GM21390 (cell line): ENCODE measurements around the gene CENPT.
"Not testable (repeated sequence)": the region's sequence is repeated elsewhere in the genome, so short reads cannot be mapped to it uniquely, and the experiment has no call there.

Experiments used
- ATAC-seq: cut with Tn5 transposase; IDR thresholded peaks from one replicate; pipeline ENCODE4 v1.9.1; 2021; ENCODE audit not compliant: unreplicated experiment

The CENPT gene

DNA sequence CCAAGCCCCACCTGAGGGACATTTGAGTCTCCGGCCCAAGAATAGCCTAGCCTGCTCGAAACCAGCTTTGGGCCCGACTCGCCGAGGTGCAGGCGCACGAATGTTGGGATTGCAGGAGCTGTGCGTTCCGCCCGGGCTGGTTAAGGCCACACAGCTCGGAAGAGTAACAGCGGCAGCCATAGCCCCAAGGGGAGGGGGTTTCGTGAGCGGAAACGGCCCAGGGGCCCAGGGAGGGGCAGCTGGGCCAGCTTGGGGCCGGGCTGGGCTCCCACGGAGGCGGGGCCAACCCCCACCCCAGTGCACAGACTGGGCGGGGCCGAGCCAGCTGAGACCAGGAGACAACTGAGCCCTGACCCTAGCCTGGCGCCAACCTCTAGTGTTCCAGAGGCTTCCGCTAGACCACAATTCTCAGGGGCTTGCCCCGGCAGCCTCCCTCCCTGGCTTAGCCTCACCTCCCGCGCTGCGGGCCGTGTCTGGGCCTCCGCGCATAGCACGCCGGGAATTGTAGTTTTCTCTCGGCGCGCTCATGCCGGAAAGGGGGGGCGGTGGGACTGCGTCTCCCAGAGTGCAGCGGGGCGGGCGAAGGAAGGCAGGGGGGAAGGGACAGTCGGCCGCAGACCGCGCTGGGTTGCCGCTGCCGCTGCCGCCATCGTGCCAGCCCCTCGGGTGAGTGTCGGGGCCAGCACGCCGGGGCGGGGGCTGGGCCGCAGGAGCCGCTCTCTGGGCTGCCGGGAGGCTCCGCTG, 1.0 kb downstream of the CENPT start, which contains the start of gene NUTF2:
TSS of gene NUTF2 (plus strand) at position 614 of the 744 bp plus-strand sequence. CDS start 18,198 bp downstream, outside the sequence.
- peak; percentile 55 for ATAC-seq

DNA sequence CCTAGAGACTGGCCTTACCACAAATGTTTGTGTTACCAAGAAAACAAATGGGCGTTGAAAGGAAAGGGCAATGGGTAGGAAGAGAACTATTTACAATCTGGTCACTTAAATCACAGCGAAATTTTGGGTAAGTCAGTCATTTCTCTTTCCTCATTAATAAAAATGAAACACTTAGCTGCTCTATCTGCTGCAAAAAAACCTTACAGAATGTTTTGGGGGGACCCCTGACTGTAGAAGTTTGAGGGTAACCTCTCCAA, 1.5 kb downstream of the CENPT start:
- no peak for ATAC-seq

DNA sequence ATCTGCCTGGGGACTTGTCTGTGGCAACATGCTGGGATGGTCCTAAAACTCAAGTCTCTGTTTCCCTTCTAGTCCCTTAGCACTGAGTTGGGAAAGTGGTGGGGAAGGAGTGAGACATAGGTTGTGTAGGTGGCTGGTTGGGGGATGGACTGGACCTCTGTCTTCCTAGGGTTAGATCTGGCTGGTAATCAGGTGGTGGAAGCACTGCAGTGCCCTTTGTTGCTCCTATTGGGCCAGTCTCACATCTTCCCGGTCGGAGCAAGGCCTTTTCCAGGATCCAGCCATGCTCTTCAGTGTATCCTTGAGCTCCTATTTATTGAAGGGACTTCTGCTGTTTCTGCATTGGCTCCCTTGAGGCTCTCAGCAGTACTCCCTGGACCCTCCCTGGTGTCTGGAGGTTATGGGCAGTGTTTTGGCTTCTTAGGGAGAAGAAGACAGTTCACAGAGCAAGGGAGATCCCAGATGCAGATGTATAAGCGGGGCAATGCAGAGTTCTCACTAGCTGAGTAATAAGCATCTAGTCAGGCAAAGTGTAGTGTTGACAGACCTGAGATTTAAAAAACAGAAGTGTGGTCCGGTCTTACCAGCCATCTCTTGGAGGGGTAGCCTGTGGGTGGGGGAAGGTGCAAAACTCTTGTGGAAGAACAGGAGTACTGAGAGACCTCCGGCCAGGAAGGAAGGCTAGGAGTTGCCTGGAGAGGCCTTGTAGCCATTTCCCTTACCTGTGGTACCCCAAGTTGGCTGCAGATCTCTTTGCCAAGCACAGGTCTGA, 2.0 kb downstream of the CENPT start:
- ATAC-seq: no peak

DNA sequence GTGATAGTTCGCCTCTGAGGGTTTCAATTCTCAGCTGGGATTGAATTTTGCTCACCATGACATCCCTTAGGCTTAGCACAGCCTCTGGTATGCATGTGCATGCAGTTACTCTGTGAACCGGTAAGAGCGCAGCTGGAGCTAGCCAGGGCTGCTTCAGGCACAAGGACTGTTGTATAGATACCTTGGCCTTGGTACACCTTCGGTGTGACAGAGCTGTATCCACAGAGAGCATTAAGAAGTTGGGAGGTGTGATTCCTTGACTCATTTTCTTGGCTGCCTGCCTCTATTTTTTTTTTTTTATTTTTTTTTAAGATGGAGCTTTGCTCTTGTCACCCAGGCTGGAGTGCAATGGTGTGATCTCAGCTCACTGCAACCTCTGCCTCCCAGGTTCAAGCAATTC, 3.0 kb downstream of the CENPT start:
- no peak for ATAC-seq

DNA sequence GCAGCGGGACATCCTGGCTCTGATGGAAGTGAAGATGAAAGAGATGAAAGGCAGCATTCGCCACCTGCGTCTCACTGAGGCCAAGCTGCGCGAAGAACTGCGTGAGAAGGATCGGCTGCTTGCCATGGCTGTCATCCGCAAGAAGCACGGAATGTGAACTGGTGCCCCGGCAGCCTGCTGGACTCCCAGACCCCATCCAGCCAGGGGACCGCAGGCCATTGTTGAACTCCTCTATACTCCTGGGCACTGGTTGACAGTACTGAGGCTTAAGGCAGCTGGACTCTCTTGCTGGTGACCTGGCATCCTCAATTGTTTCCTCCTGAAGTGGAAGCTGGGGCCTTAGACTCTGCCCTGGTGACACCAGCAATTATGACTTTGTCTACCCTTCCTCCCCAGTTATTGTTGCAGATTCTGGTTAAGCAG, 4.1 kb downstream of the CENPT start:
- no peak for ATAC-seq

DNA sequence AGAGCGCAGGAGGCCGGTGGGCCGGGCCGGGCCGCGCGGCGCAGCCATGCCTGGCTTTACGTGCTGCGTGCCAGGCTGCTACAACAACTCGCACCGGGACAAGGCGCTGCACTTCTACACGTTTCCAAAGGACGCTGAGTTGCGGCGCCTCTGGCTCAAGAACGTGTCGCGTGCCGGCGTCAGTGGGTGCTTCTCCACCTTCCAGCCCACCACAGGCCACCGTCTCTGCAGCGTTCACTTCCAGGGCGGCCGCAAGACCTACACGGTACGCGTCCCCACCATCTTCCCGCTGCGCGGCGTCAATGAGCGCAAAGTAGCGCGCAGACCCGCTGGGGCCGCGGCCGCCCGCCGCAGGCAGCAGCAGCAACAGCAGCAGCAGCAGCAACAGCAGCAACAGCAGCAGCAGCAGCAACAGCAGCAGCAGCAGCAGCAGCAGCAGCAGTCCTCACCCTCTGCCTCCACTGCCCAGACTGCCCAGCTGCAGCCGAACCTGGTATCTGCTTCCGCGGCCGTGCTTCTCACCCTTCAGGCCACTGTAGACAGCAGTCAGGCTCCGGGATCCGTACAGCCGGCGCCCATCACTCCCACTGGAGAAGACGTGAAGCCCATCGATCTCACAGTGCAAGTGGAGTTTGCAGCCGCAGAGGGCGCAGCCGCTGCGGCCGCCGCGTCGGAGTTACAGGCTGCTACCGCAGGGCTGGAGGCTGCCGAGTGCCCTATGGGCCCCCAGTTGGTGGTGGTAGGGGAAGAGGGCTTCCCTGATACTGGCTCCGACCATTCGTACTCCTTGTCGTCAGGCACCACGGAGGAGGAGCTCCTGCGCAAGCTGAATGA, 4.8 kb downstream of the CENPT start:
- peak; percentile 10 for ATAC-seq

DNA sequence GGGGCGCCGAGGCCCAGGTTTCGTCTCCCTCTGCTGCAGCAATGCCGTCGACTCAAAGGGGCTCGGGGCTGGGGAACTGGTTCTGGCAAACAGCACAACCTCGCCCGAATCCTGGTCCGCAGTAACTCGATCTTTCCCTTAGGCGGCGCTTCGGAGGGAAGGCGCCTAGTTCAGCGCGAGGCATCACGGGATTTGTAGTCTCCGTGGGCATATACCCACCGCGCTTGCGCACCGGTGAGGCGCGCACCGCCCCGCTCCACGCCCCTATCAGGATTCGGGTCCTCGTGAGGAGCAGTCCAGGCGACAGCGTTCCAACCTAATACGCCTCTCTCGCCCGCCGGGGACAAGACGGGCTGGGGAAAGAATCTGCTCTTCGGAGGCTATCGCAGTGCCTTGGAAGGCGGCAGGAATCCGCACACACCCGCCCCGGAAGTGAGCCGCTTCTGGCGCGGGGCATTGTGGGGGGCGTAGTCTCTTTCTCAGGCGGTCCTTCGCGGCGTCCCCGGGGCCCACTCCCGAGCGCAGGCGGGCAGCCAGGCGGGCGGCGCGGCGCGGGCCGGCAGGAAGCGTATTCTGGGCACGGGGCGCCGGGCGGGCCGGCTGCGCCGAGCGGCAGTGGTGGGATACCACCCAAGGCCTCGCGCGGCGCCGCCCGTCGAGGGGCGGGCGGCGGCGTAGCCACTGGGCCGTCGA, 5.5 kb downstream of the CENPT start, which contains the start of gene THAP11:
TSS of gene THAP11 (plus strand) at position 505 of the 693 bp plus-strand sequence. CDS start 235 bp downstream, outside the sequence.
- ATAC-seq: peak; percentile 42

DNA sequence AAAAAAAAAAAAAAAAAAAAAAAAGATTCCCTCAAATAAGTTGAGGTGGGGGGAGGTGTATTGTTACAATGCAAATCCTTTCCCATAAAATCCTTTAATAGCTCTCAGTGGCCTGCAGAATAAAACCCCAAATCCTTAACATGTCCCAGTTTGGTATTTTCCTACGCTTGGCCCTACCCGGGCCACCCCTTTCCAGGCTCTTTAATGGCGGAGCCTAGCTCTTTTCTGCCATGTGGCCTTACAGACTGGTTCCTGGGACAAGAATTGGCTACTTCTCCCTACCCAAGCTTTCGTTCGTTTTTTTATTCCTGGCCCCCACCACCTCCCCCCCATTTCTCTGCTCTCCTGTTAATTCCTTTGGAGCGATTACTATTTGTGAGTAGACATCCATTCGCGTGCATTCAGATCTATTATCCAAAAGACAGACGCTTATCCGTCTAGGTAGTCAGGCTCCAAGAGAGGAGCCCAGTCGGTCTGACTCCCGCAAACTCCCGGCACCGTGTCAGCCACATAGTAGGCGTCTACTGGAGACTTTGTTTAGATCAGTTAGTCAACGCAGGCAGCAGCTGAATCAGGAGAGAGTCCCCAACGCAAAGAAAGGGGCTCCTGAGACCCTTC, 6.2 kb downstream of the CENPT start:
- no peak for ATAC-seq

DNA sequence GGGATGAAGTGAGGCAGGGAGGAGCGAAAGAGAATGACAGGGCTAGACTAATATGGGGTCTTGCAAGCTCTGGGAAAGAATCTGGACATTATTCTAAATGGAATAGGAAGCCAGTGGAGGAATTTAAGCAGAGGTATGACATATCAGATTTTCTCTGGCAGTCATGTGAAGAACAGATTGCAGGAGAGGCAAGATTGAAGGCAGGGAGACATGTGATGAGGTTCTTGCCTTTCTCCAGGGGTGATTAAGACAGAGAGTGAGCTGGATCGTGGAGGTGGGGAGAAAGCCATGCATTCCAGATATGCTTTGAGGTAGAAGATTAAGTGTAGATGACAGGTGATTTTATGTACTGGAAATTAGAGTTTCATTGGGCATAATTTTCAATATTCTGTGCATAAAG, 9.7 kb downstream of the CENPT start:
- ATAC-seq: no peak

DNA sequence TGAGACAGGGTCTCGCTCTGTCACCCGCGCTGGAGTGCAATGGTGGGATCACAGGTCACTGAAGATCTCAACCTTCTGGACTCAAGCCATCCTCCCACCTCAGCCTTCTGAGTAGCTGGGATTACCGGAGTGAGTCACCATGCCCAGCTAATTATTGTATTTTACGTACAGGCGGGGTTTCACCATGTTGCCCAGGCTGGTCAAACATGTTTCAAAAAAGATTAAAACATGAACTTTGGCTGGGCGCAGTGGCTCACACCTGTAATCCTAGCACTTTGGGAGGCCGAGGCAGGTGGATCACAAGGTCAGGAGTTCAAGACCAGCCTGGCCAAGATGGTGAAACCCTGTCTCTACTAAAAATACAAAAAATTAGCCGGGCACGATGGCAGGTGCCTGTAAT, 10.3 kb downstream of the CENPT start:
- not testable (repeated sequence) for ATAC-seq

DNA sequence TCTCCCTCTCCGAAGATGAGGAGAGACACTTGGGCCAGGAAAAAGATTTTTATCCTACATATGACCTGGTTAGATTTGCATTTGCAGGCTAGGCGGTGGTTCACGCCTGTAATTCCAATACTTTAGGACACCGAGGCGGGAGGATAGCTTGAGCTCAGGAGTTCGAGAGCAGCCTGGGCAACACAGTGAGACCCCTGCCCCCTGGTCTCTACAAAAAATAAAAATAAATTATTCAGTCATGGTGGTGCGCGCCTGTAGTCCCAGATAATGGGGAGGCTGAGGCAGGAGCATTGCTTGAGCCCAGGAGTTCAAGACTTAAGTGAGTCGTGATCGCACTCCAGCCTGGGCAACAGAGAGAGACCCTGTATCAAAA, 13.3 kb downstream of the CENPT start:
- ATAC-seq: no peak

DNA sequence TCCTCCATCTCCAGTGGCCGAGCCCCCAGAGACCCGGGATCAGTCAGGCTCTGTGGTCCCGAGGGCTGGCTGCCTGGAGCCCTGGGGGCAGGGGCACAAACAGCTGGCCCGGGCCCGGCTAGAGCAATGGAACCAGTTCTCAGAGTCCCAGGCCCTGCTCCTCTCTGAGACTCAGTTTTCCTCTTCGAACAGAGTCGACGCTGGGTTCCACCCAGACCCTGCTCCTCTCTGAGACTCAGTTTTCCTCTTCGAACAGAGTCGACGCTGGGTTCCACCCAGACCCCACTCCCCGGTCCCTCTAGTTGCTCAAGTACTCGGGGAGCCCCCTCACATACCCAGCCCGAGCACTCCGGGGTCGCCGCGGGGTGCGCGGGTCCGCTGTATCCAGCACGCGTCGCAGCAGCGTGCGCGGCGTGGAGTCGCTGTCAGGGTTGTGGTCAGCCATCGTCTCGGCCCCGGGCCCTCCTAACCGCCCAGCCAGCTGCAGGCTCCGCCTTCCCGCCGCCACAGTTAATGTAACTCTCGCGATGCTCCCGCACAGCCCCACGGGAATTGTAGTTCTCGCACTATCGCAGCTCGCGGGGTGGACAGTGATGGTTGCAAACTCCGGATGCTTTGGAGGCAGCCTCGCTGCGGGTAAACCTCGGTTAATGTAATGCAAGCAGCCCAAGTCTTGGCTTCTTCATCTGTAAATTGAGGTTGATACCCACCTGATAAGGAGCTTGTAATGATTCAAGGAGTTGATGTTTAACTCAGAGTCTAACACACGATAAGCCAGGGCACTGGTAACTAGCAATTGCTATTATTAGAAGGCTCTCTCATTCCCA, 13.9 kb downstream of the CENPT start:
- ATAC-seq: peak; percentile 98

DNA sequence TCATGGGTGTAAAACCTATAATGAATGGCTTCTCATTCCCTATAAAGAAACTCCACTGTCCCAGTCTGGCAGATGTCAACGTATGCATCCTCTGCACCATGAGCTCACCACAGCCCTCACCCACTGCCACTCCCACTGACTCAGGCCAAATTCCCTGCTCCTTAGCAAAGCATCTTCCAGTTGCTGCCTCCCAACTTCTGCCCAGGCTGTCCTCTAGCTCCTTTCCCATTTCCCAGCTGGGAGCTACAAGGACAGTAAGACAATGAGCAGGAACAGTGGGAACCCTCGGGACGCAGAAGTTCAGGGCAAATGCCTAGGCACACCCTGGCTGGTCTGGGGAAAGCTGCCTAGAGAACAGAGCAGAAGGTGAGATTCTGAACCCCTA, 14.5 kb downstream of the CENPT start:
- ATAC-seq: no peak

DNA sequence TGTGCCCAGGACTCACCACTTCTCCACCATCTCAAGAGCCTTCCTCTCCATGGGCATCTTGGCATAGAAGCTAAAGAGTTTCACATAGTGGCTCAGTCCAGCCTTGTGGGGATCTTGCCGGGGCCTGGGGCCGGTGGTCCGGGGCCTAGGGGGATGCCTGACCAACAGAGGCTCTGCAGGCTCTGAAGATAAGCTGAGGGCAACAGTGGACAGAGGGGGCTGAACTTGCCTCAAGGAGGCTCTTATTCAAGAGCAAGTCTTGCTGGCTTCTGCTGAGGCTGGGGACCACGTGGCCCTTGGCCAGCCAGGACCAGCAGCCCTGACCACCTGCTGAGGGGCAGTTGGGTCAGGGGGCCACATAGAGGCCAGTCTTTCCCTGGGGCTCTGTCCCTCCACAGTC, 18.8 kb downstream of the CENPT start:
- no peak for ATAC-seq

DNA sequence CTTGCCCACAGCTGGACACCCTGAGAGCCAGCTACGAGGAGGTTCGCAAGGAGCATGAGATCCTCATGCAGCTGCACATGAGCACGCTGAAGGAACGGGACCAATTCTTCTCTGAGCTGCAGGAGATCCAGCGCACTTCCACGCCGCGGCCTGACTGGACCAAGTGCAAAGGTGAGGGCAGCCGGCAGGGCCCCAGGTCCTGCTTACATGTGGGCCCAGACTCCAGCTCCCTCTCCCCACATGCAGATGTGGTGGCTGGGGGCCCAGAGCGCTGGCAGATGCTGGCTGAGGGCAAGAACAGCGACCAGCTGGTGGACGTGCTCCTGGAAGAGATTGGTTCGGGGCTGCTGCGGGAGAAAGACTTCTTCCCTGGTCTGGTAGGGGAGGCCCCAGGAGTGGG, 21.6 kb downstream of the CENPT start:
- ATAC-seq: no peak

DNA sequence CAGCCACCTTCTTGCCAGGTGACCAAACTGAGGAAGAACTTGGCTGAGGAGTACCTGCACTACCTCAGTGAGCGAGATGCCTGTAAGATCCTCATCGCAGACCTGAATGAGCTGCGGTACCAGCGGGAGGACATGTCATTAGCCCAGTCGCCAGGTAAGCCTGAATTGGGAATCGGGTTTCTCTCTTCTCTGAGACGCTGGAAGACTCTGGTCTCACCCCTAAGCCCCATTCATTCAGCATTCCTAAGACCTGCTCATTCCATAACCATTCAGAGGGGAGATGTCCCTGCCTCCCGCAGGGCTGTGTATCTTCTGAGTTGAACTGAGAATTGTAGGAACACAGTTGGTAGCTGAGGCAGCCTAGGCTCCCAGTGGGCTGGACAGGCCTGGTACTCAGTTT, 22.4 kb downstream of the CENPT start:
- ATAC-seq: no peak

DNA sequence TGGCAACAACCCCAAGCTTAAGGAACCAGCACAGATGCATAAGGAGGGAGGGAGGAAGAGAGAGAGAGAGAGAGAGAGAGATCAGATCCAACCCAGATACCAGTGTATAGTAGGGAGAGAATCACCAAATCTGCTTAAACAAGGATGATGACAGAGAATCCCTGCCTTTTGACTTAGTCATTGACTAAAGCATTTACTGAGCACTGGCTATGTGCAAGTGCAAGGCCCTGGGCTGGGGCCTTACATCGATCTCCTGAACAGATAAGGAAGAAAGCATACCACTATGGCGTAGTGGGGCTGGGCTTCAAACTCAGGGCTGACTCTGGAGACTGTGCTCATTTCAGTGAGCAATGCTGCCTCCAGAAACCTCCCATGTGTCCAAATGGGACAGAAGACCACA, 25.0 kb downstream of the CENPT start:
- ATAC-seq: no peak

DNA sequence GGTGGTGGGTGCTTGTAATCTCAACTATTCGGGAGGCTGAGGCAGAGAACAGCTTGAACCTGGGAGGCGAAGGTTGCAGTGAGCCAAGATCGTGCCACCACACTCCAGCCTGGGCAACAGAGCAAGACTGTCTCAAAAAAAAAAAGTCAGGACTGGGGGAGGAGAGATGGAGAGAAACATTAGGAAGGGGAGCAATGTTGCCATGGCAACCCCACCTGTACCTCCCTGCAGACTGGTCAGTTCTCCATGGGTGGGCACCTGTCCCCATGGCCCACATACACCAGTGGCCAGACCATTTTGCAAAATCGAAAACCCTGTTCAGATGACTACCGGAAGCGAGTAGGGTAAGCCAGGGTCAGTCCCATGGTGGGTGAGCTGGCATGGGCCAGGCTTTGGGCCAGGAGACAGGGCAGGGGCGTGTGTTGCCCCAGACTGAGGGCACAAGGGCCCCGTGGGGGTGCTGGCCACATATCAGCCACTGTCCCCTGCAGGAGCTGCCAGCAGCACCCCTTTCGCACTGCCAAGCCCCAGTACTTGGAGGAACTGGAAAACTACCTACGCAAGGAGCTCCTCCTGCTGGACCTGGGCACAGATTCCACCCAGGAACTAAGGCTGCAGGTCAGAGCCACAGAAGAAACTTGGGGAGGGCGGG, 26.8 kb downstream of the CENPT start:
- ATAC-seq: no peak

DNA sequence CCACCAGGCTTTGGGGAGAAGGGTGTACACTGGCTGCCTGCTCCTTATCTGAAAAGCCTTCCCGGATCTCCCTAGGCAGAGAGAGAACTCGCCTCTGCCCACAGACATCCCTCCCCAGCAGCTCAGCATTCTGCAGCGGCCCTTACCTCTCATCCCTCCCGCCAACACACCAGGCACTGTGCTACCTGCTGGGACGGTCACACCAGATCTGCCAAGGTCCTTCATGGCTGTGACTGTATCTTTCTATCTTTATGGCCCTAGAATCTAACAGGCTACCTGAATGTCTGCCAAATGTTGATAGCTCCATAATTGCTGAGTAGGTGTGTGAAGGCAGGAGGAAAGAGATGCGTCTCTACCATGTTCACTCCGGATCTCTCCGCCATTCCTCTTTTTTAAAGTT, 32.9 kb downstream of the CENPT start:
- ATAC-seq: no peak
